ENCODE data around the gene IL25.

GRCh38 chr14:23387916-23388882 lies 15.6 kb downstream of the IL25 start:
- no peak for TF ChIP-seq CTCF (IDR thresholded peaks at IDR 0.05)
- no peak for TF ChIP-seq POLR2A (IDR thresholded peaks at IDR 0.05)
